CD4-positive, alpha-beta T cell treated with Interleukin-6 at 100 ng/mL for 8 hours (primary cell): Measurements from ENCODE around the gene CBLB.
"Not testable (repeated sequence)": the region's sequence is repeated elsewhere in the genome, so short reads cannot be mapped to it uniquely, and the experiment has no call there.

ENCODE experiments used
- DNase-seq: peaks from one replicate; pipeline ENCODE4 v3.0.0-alpha.2; 2020; ENCODE audit warnings: mixed read lengths, low spot score

CBLB gene

GRCh38 chr3:105786241-105786640 lies 82.6 kb downstream of the CBLB start:
- no peak for DNase-seq

GRCh38 chr3:105785803-105786202 lies 83.0 kb downstream of the CBLB start:
- DNase-seq: no peak

DNA sequence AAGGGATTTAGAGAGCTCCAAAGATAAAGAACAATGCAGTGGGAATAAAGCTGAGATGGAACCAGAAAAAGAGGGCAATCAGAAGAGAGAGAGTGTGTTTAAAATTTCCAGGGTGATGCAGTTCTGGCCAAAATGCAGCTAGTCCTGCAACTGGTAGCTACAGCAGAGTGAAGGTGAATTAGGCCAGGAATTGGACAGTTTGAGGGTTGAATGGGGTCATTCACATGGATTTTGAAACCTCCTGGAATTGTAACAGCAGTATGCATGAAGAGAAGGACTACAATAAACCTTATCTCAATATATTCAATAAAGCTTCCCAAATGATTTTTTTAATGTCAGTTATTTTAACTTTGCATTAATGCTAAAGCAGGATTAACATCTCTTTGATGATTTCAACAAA lies 85.2 kb downstream of the CBLB start:
- no peak for DNase-seq

GRCh38 chr3:105781871-105782270 lies 86.9 kb downstream of the CBLB start:
- no peak for DNase-seq

DNA sequence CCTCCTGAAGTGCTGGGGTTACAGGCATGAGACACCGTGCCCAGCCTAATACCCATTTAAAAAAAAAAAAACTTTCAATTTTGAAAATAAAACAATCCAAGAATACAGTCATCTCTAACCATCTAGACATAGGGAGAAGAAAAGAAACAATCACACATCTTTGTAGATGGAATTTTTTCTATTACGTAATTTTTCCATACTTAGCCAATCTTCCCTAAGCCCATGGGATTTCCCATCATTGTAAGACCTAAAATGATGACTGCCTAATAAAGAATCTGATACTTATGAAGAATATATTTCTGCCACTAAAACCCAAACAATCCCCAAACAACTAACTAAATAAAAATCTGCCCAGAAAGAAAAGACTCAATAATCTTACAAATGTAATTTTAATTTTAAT lies 88.7 kb downstream of the CBLB start:
- no peak for DNase-seq

DNA sequence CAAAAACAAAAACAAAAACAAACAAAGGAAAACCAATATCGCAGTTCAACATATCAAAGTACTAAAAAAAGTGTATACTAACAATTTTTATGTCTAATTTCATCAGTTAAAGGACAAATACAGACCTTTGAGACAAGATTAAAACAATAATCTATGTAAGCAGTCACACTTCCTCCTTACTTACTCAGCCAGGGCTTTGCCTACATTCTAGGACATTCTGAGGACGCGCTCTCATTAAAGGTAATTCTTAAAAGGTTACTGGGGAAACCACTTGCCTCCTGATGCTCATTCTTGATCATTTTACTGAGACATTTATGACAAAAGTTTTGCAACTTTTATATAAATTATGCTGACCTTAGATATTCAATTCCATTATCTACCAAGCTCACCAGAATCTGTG lies 93.4 kb downstream of the CBLB start:
- no peak for DNase-seq

GRCh38 chr3:105774444-105775180 lies 94.2 kb downstream of the CBLB start:
- DNase-seq: no peak

DNA sequence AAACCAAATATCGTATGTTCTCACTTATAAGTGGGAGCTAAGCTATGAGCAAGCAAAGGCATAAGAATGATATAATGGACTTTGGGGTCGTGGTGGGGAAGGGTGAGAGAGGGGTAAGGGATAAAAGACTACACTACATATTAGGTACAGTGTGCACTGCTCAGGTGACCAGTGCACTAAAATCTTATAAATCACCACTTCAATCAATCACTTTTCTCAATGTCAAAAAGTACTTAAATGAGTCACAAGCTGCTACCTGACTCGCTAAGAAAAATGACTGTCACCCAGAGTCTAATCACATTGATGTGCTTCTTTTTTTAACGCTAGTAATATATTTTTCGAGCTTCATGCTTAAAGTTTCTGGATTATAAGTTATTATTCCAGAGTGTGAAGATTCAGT lies 95.5 kb downstream of the CBLB start:
- DNase-seq: no peak

DNA sequence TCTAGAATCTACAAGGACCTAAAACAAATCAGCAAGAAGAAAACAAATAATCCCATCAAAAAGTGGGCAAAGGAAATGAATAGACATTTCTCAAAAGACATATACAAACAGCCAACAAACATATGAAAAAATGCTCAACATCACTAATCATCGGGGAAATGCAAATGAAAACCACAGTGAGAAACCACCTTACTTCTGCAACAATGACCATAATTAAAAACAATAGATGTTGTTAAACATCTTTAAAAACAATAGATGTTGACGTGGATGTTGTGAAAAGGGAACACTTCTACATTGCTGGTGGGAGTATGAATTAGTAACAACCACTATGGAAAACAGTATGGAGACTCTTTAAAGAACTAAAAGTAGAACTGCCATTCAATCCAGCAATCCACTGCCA lies 96.2 kb downstream of the CBLB start:
- no peak for DNase-seq

- DNase-seq: no peak
Measured at GRCh38 chr3:105771392-105771791, 97.4 kb downstream of the CBLB start.

GRCh38 chr3:105770410-105770809 lies 98.4 kb downstream of the CBLB start:
- DNase-seq: no peak

DNA sequence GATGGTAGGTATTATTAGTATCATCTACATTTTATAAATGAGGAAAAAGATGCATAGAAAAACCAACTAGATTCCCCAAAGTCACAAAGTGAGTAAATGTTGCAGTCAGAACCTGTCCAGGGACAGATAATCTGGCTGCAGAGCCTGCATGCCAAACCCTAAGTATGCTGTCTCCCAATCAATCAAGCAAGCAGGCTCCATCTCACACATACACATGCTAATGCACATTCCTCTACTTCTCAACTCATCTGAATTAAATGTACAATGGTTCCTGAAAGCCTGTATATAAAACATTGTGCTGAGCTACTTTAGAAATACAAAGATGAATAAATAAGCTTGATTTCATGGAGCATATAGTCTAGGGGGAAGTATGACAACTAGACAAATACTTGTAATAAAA lies 101.0 kb downstream of the CBLB start:
- DNase-seq: no peak

- no peak for DNase-seq
Measured at GRCh38 chr3:105767216-105767615, 101.6 kb downstream of the CBLB start.

DNA sequence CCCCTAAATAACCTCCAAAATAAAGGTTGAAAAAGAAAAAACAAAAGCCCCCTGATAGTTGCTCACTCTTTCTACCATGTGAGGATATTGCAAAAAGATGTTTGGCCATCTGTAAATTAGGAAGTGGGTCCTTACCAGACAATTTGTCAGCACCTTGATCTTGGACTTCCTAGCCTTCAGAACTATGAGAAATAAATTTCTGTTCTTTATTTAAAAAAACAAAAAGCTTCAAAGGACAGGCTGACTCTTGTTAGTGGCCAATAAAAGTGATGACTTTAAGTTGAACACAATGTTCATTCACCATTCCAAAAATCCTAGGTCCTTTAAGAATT lies 103.5 kb downstream of the CBLB start:
- DNase-seq: no peak

- peak; percentile 31 for DNase-seq
Measured at GRCh38 chr3:105764378-105765307, 104.2 kb downstream of the CBLB start.

DNA sequence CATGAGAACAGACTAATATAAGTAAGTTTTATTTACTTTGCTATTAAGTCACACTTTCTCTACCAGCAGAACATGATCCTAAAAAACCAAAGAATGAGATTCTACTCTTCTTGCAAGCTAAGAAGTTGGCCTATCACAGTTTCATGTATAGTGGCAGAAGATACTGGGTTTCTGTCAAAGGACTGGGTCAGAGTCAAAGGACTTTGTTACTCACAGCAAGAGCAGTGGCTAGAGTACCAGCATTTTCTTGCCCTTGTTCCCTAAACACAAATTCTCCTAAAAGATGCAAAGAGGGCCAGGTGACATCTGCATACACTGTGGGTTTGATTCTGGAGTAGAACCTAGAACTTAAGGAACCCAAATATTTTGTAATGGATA lies 105.2 kb downstream of the CBLB start:
- DNase-seq: no peak

DNA sequence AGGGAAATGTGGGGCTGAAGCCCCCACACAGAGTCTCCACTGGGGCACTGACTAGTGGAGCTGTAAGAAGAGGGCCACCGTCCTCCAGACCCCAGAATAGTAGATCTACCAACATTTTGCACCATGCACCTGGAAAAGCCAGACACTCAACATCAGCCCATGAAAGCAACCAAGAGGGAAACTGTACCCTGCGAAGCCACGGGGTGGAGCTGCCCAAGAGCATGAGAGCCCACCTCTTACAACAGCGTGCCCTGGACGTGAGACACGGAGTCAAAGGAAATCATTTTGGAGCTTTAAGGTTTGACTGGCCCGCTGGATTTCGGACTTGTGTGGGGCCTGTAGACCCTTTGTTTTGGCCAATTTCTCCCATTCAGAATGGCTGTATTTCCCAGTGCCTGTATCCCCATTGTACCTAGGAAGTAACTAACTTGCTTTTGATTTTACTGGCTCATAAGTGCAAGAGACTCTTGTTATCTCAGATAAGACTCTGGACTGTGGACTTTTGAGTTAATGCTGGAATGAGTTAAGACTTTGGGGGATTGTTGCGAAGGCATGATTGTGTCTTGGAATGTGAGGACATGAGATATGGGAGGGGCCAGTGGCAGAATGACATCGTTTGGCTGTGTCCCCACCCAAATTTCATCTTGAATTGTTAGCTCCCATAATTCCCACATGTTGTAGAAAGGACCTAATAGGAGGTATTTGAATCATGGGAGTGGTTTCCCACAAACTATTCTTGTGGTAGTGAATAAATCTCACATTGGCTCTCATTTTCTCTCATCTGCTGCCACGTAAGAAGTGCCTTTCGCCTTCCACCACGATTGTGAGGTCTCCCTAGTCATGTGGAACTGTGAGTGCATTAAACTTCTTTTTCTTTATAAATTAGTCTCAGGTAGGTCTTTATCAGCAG lies 105.8 kb downstream of the CBLB start:
- no peak for DNase-seq

DNA sequence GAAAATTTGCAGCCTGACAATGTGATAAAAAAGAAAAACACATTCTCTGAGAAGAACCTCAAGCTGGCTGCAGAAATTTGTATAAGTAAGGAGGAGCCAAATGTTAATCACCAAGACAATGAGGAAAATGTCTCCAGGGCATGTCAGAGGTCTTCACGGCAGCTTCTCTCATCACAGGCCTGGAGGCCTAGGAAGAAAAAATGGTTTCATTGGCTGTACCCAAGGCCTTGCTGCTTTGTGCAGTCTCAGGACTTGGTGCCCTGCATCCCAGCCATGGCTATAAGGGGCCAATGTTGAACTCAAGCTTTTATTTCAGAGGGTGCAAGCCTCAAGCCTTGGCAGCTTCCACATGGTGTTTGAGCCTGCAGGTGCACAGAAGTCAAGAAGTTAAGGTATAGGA lies 106.6 kb downstream of the CBLB start:
- DNase-seq: not testable (repeated sequence)

DNA sequence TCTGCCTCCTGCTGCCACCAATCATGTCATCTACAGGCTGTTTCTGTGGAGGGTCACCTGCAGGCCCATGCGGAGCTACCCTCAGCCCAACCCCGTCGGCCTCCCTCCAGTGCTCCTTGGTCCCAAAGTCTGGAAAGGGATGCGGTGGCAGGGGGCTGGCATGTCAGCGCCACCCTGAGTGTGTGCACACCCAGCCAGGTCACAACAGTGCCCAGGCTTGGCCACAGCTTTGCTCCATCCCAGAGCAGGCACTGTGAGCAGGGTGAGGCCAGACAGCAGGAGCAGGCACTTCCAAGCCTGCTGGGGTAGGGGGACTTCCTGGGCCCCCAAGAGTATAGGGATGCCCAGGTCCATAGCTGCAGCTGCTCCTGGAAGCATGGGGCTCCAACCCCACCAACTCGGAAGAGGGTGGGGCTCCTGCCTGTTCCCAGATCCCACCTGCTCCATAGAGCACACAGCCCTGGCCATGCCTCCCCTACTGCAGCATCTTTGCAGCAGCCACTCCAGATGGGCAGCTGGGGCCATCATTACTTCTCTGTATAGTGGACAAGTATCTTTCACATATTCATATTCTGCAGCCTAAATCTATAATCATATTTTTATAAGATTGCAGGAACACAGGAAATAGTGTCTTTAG lies 109.3 kb downstream of the CBLB start:
- DNase-seq: no peak

DNA sequence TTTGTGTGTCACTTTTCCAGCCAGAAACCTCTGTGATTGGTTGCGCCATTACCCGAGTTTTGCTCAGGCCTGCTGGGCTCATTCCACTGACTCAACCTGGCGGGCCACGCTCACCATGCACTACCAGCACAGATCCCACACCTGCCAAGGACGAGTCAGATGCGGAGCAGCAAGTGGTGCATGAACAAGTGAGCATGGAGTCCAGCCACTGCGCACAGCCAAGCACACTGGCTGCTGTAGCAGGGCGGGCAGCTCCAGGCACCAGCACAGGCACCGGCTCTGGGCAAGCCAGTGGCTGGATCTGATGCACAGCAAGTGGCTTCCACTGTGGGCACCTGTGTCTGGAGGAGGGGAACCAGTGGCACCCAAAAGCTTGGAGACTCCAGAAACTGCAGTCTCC lies 110.4 kb downstream of the CBLB start:
- DNase-seq: no peak

DNA sequence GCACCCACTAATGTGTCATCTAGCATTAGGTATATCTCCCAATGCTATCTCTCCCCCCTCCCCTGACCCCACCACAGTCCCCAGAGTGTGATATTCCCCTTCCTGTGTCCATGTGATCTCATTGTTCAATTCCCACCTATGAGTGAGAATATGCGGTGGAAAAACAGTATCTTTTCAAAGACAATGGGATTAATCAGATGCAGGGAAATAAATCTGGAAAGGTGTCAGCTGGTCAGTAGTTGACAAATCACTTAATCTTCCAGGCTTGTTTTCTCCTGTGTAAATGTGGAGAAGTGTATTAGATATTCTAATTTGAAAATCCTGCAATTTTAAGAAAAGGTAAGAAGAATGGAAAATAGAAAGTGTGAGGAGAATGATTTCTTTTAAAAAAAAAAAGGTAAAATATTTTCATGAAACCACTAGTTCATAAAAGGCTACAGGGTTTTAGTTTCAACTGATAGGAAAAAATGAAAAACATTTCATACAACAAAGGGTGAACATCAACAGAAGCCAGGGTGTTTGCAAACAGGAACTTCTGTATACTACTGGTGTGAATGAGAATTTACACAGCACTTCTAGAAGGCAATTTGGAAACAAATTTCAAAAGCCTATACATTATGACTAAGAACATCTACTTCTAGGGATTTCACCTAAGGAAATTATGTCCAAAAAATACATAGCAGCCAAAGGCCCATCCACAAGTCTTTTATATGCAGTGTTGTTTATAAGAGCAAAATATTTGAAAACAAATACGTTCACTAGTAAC lies 113.5 kb downstream of the CBLB start:
- DNase-seq: no peak
